Neural crest cell (in vitro differentiated cells): ENCODE data around the gene DDIAS. TPM values are rescaled to one million over a fixed set of nuclear protein-coding genes. Genes with fewer than 3 reads are reported as not detected.

ENCODE experiments used
- DNase-seq: peaks from one replicate; pipeline ENCODE4 v3.0.0; 2021; ENCODE audit warnings: low read depth, mixed read lengths, low spot score
- H3K27ac Mint-ChIP-seq: one replicate; pipeline ENCODE4 v1.8.0; 2021; ENCODE audit warnings: mild to moderate bottlenecking, mixed read lengths; ENCODE audit not compliant: unreplicated experiment
- H3K27me3 Mint-ChIP-seq: 2 replicates; pipeline ENCODE4 v1.8.0; 2021; ENCODE audit warnings: low read depth, mild to moderate bottlenecking, mixed read lengths
- H3K36me3 Mint-ChIP-seq: 2 replicates; pipeline ENCODE4 v1.8.0; 2021; ENCODE audit warnings: low read depth, mild to moderate bottlenecking, mixed read lengths
- H3K4me1 Mint-ChIP-seq: 2 replicates; pipeline ENCODE4 v1.8.0; 2021; ENCODE audit warnings: mixed read lengths
- H3K4me3 Mint-ChIP-seq: one replicate; pipeline ENCODE4 v1.8.0; 2021; ENCODE audit warnings: mild to moderate bottlenecking, mixed read lengths
- H3K9me3 Mint-ChIP-seq: 2 replicates; pipeline ENCODE4 v1.8.0; 2021; ENCODE audit warnings: mixed read lengths
- total RNA-seq: library from RNA; stranded (reverse); gene quantifications from 2 replicates; pipeline ENCODE4 v1.2.1, GENCODE V29; 2021
- TF ChIP-seq, protein P1 (sequence below): fragments of 200-600 bp; sonication (generic); conservative IDR thresholded peaks from 2 replicates; pipeline ENCODE4 v1.5.0; 2021; ENCODE audit warnings: antibody characterized with exemption, mild to moderate bottlenecking

The DDIAS gene
- total RNA-seq, 1 donor from 2014 or later = 23.2 TPM

DNA sequence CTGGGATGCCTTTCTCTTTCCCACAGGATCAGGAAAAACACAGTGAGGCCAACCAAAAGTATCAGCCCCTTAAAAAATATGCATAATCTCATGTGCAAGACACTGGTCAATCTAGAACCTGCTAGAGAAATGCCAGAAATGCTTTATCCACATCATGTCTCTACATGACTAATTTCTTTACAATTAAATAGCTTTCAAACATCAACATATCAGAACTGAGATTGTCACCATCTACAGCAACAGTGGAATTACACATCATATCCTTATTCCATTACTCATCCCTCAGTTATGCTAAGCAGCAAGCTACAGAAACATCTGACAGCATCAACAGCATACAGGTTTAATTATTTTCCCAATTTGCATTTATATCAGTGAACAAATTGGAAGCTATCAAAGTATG lies 78.8 kb downstream of the DDIAS start:
- TF ChIP-seq, protein P1, sequence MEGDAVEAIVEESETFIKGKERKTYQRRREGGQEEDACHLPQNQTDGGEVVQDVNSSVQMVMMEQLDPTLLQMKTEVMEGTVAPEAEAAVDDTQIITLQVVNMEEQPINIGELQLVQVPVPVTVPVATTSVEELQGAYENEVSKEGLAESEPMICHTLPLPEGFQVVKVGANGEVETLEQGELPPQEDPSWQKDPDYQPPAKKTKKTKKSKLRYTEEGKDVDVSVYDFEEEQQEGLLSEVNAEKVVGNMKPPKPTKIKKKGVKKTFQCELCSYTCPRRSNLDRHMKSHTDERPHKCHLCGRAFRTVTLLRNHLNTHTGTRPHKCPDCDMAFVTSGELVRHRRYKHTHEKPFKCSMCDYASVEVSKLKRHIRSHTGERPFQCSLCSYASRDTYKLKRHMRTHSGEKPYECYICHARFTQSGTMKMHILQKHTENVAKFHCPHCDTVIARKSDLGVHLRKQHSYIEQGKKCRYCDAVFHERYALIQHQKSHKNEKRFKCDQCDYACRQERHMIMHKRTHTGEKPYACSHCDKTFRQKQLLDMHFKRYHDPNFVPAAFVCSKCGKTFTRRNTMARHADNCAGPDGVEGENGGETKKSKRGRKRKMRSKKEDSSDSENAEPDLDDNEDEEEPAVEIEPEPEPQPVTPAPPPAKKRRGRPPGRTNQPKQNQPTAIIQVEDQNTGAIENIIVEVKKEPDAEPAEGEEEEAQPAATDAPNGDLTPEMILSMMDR = no peak
- no peak for DNase-seq
- H3K4me3 Mint-ChIP-seq = no peak overlapping the region
- no peaks in the 10 kb centered on the region for H3K27me3 Mint-ChIP-seq
- H3K27ac Mint-ChIP-seq = no peak overlapping the region
- peaks cover 3% of the 10 kb centered on the region for H3K9me3 Mint-ChIP-seq
- H3K36me3 Mint-ChIP-seq = peaks cover 20% of the 10 kb centered on the region
- peaks cover 16% of the 10 kb centered on the region for H3K4me1 Mint-ChIP-seq

GRCh38 chr11:82980947-82981346 lies 79.4 kb downstream of the DDIAS start:
- Mint-ChIP-seq H3K4me3 (no peak overlapping the region), H3K27ac (no peak overlapping the region), H3K9me3 (peaks cover 3% of the 10 kb centered on the region), H3K36me3 (peaks cover 20% of the 10 kb centered on the region), H3K27me3 (no peaks in the 10 kb centered on the region), H3K4me1 (peaks cover 14% of the 10 kb centered on the region)
- TF ChIP-seq, protein P1 = no peak
- DNase-seq = no peak

GRCh38 chr11:82981852-82982251 lies 80.3 kb downstream of the DDIAS start:
- Mint-ChIP-seq H3K4me3 (no peak overlapping the region), H3K27ac (no peak overlapping the region), H3K9me3 (peaks cover 3% of the 10 kb centered on the region), H3K4me1 (peaks cover 17% of the 10 kb centered on the region), H3K36me3 (peaks cover 20% of the 10 kb centered on the region), H3K27me3 (no peaks in the 10 kb centered on the region)
- TF ChIP-seq, protein P1 = no peak
- no peak for DNase-seq

Other genes starting within 250 kb of the DDIAS start
- 5.3 and 5.5 TPM in 2 replicates for gene FAM181B, start 167.9 kb upstream of the DDIAS start, total RNA-seq
- gene PRCP, start 1.3 kb upstream of the DDIAS start, total RNA-seq = 57.7 and 59.8 TPM in 2 replicates
- 15.1 and 15.4 TPM in 2 replicates for gene RAB30, start 170.2 kb downstream of the DDIAS start, total RNA-seq